COR-L47 (cell line): ENCODE measurements around the gene FAM53A.
"Not testable (repeated sequence)": the region's sequence is repeated elsewhere in the genome, so short reads cannot be mapped to it uniquely, and the experiment has no call there.

Source experiments
- DNase-seq: peaks from one replicate; lab custom pipeline; 2025; lab: John Stamatoyannopoulos, UW

The FAM53A gene

GRCh38 chr4:1622238-1622637 is 61.9 kb downstream of the FAM53A start:
- no peak for DNase-seq

- no peak for DNase-seq
Observed at GRCh38 chr4:1621526-1621925, 62.6 kb downstream of the FAM53A start.

- DNase-seq = no peak
Observed at GRCh38 chr4:1619151-1619672, 64.9 kb downstream of the FAM53A start.

- no peak for DNase-seq
Observed at GRCh38 chr4:1618438-1618837, 65.7 kb downstream of the FAM53A start.

- DNase-seq = no peak
Observed at GRCh38 chr4:1616557-1616930, 67.6 kb downstream of the FAM53A start.

- DNase-seq = no peak
Observed at GRCh38 chr4:1615786-1616556, 68.1 kb downstream of the FAM53A start.

GRCh38 chr4:1614854-1615595 is 69.1 kb downstream of the FAM53A start:
- DNase-seq = peak; percentile 34

- DNase-seq = no peak
Observed at GRCh38 chr4:1614502-1614853, 69.6 kb downstream of the FAM53A start.

GRCh38 chr4:1614049-1614448 is 70.1 kb downstream of the FAM53A start:
- DNase-seq = no peak

- DNase-seq = no peak
Observed at GRCh38 chr4:1613099-1613495, 71.0 kb downstream of the FAM53A start.

GRCh38 chr4:1612278-1613098 is 71.6 kb downstream of the FAM53A start:
- no peak for DNase-seq

GRCh38 chr4:1611501-1611870 is 72.6 kb downstream of the FAM53A start:
- DNase-seq = no peak

- DNase-seq = no peak
Observed at GRCh38 chr4:1610791-1611500, 73.2 kb downstream of the FAM53A start.

GRCh38 chr4:1609901-1610790 is 74.0 kb downstream of the FAM53A start:
- DNase-seq = no peak

GRCh38 chr4:1608821-1609500 is 75.2 kb downstream of the FAM53A start:
- DNase-seq = no peak

GRCh38 chr4:1608196-1608820 is 75.8 kb downstream of the FAM53A start:
- no peak for DNase-seq

- DNase-seq = not testable (repeated sequence)
Observed at GRCh38 chr4:1607436-1608195, 76.5 kb downstream of the FAM53A start.

GRCh38 chr4:1604706-1605205 is 79.4 kb downstream of the FAM53A start:
- peak; percentile 75 for DNase-seq

- DNase-seq = no peak
Observed at GRCh38 chr4:1604181-1604705, 79.9 kb downstream of the FAM53A start.
